Transverse colon (tissue), 3 donors: Measurements from ENCODE around the gene VSX2.

Source experiments
- CTCF ChIP-seq, 5 experiments: fragments of 200-600 bp in 3 of 5; fragments of 450-650 bp in 2 of 5; sonication (generic) in 3 of 5; IDR thresholded peaks; 1 replicate in 2 of 5; 2 replicates in 3 of 5; pipeline ENCODE4 v1.5.1; 2016 to 2017; ENCODE audit warnings: antibody characterized with exemption in 5 of 5, inconsistent platforms in 3 of 5, mild to moderate bottlenecking in 2 of 5, moderate library complexity in 1 of 5
- POLR2A ChIP-seq: fragments of 450-650 bp; IDR thresholded peaks from one replicate; pipeline ENCODE4 v1.6.1; 2016; ENCODE audit warnings: antibody characterized with exemption, mild to moderate bottlenecking, moderate library complexity

GRCh38 chr14:74238974-74239847, at the start of gene VSX2:
- TF ChIP-seq CTCF (IDR thresholded peaks at IDR 0.05) (no peak), POLR2A (no peak)
